ENCODE data around the gene CFAP57.
A peak's percentile ranks its signal among the peaks of the same experiment; 100 is the strongest.

CFAP57 gene

GRCh38 chr1:43277116-43277876, 105.2 kb downstream of the CFAP57 start:
- DNase-seq (ENCODE audit: low spot score) = no peak

- DNase-seq (ENCODE audit: low spot score) = no peak
Measured at GRCh38 chr1:43279161-43279560, 107.0 kb downstream of the CFAP57 start.

- no peak for DNase-seq (ENCODE audit: low spot score)
Measured at GRCh38 chr1:43279666-43280065, 107.5 kb downstream of the CFAP57 start.

- DNase-seq (ENCODE audit: low spot score) = no peak
Measured at GRCh38 chr1:43280692-43281091, 108.6 kb downstream of the CFAP57 start.

GRCh38 chr1:43282220-43283195, 110.4 kb downstream of the CFAP57 start:
- peak; percentile 79 for DNase-seq (ENCODE audit: low spot score)

- DNase-seq (ENCODE audit: low spot score) = no peak
Measured at GRCh38 chr1:43284065-43284464, 111.9 kb downstream of the CFAP57 start.

GRCh38 chr1:43284546-43285110, 112.5 kb downstream of the CFAP57 start:
- no peak for DNase-seq (ENCODE audit: low spot score)

GRCh38 chr1:43285269-43285990, 113.3 kb downstream of the CFAP57 start, which contains the start of gene C1orf210:
TSS of gene C1orf210 (minus strand) at chr1:43285581. CDS start at chr1:43283270, 2,311 bp downstream.
- no peak for DNase-seq (ENCODE audit: low spot score)

GRCh38 chr1:43286115-43286514, 114.0 kb downstream of the CFAP57 start:
- no peak for DNase-seq (ENCODE audit: low spot score)

- DNase-seq (ENCODE audit: low spot score) = no peak
Measured at GRCh38 chr1:43286533-43286932, 114.4 kb downstream of the CFAP57 start.

GRCh38 chr1:43288058-43288784, 116.1 kb downstream of the CFAP57 start:
- peak; percentile 75 for DNase-seq (ENCODE audit: low spot score)

- DNase-seq (ENCODE audit: low spot score) = no peak
Measured at GRCh38 chr1:43288785-43289706, 116.9 kb downstream of the CFAP57 start.

GRCh38 chr1:43292216-43292615, 120.1 kb downstream of the CFAP57 start:
- no peak for DNase-seq (ENCODE audit: low spot score)

- DNase-seq (ENCODE audit: low spot score) = no peak
Measured at GRCh38 chr1:43292679-43293078, 120.5 kb downstream of the CFAP57 start.

GRCh38 chr1:43293176-43293575, 121.0 kb downstream of the CFAP57 start:
- no peak for DNase-seq (ENCODE audit: low spot score)

GRCh38 chr1:43293896-43294760, 122.0 kb downstream of the CFAP57 start:
- no peak for DNase-seq (ENCODE audit: low spot score)

GRCh38 chr1:43294761-43295160, 122.6 kb downstream of the CFAP57 start:
- no peak for DNase-seq (ENCODE audit: low spot score)

GRCh38 chr1:43296207-43296606, 124.1 kb downstream of the CFAP57 start:
- no peak for DNase-seq (ENCODE audit: low spot score)

GRCh38 chr1:43298055-43298454, 125.9 kb downstream of the CFAP57 start:
- no peak for DNase-seq (ENCODE audit: low spot score)

Measured in cerebellar cortex (tissue), 1 donor.